ENCODE results near the gene LAMC1. TPM values are rescaled to one million over a fixed set of nuclear protein-coding genes. Genes with fewer than 3 reads are reported as not detected.

The LAMC1 gene
- total and polyA plus RNA-seq, 2 experiments from 2014 or later = 18.4 to 116 TPM

GRCh38 chr1:183039330-183039729 lies 16.1 kb downstream of the LAMC1 start:
- TF ChIP-seq CREB1 (CRISPR knock-in tag; IDR thresholded peaks at IDR 0.05; ENCODE audit: low read depth) (no peak), ZNF331 (CRISPR knock-in tag; IDR thresholded peaks at IDR 0.05; ENCODE audit: low read depth) (no peak), CTCF (conservative IDR thresholded peaks at IDR 0.05; ENCODE audit: low read depth in 2 of 2) (no peak)
- Histone ChIP-seq H3K4me3 (no peak overlapping the region), H2AFZ (no peak overlapping the region), H3K9me2 (ENCODE audit: insufficient read depth) (no peaks in the 10 kb centered on the region), H4K20me1 (replicated peaks; ENCODE audit: insufficient read depth) (peaks cover 26% of the 10 kb centered on the region), H3K4me1 (ENCODE audit: insufficient read depth) (peaks cover 34% of the 10 kb centered on the region), H3K27ac (ENCODE audit: low read depth) (no peak overlapping the region), H3K27me3 (ENCODE audit: insufficient read depth) (peaks cover 5% of the 10 kb centered on the region; the same call in 1 of the 2 replicates), H3K36me3 (ENCODE audit: insufficient read depth) (no peaks in the 10 kb centered on the region), H3K4me2 (no peak overlapping the region), H3F3A (replicated peaks; ENCODE audit: low read depth) (no peaks in the 10 kb centered on the region; the same call in 1 of the 2 replicates), H3K79me2 (replicated peaks; ENCODE audit: insufficient read depth) (peaks cover 68% of the 10 kb centered on the region)
- no peak for DNase-seq (ENCODE audit: low spot score)
- Mint-ChIP-seq H3K4me1 (peaks cover 68% of the 10 kb centered on the region), H3K9me3 (no peaks in the 10 kb centered on the region), H3K27me3 (ENCODE audit: insufficient read depth, low read depth, poor library complexity) (peaks cover 5% of the 10 kb centered on the region), H3K27ac (no peak overlapping the region), H3K36me3 (ENCODE audit: low read depth) (no peaks in the 10 kb centered on the region; the same call in 2 of the 3 replicates), H3K4me3 (no peak overlapping the region)
- no peak for ATAC-seq

GRCh38 chr1:183039985-183040447 lies 16.8 kb downstream of the LAMC1 start:
- H3K4me1 Mint-ChIP-seq = peaks cover 66% of the 10 kb centered on the region

More at GRCh38 chr1:183039985-183040447, 16.8 kb downstream of the LAMC1 start:
- peaks cover 75% of the 10 kb centered on the region for H3K79me2 ChIP-seq (replicated peaks; ENCODE audit: insufficient read depth)
- H3K27ac ChIP-seq (ENCODE audit: low read depth) = no peak overlapping the region
- H2AFZ ChIP-seq = no peak overlapping the region
- H3K4me3 Mint-ChIP-seq = no peak overlapping the region
- H3K4me1 ChIP-seq (ENCODE audit: insufficient read depth) = peaks cover 34% of the 10 kb centered on the region
- H3K27me3 Mint-ChIP-seq (ENCODE audit: insufficient read depth, low read depth, poor library complexity) = peaks cover 3% of the 10 kb centered on the region
- H3K36me3 Mint-ChIP-seq (ENCODE audit: low read depth) = no peaks in the 10 kb centered on the region; the same call in 2 of the 3 replicates
- H3K27me3 ChIP-seq (ENCODE audit: insufficient read depth) = peaks cover 1% of the 10 kb centered on the region; the same call in 1 of the 2 replicates
- TF ChIP-seq CTCF (conservative IDR thresholded peaks at IDR 0.05; ENCODE audit: low read depth in 2 of 2) (no peak), ETS1 (IDR thresholded peaks at IDR 0.05) (no peak), EZH2 (IDR thresholded peaks at IDR 0.05; ENCODE audit: low read depth, unreplicated experiment) (no peak), JUNB (IDR thresholded peaks at IDR 0.05; ENCODE audit: unreplicated experiment) (no peak), STAT1 (IDR thresholded peaks at IDR 0.05; ENCODE audit: unreplicated experiment) (no peak), POLR2AphosphoS5 (IDR thresholded peaks at IDR 0.05; ENCODE audit: low read depth) (no peak), ZNF114 (CRISPR knock-in tag; IDR thresholded peaks at IDR 0.05) (no peak)
- H3K36me3 ChIP-seq (ENCODE audit: insufficient read depth) = no peaks in the 10 kb centered on the region
- ATAC-seq = no peak
- H3F3A ChIP-seq (replicated peaks; ENCODE audit: low read depth) = no peaks in the 10 kb centered on the region; the same call in 1 of the 2 replicates
- H4K20me1 ChIP-seq (replicated peaks; ENCODE audit: insufficient read depth) = peaks cover 28% of the 10 kb centered on the region
- H3K9me2 ChIP-seq (ENCODE audit: insufficient read depth) = no peaks in the 10 kb centered on the region
- DNase-seq (ENCODE audit: low spot score) = no peak
- no peak overlapping the region for H3K4me3 ChIP-seq
- H3K9me3 Mint-ChIP-seq = no peaks in the 10 kb centered on the region
- H3K4me2 ChIP-seq = no peak overlapping the region
- no peak overlapping the region for H3K27ac Mint-ChIP-seq

All from GM23338 (cell line).